ENCODE data around the gene PDLIM5.
"Not testable (repeated sequence)": the region's sequence is repeated elsewhere in the genome, so short reads cannot be mapped to it uniquely, and the experiment has no call there.

PDLIM5 gene

GRCh38 chr4:94491322-94491721 is 39.6 kb downstream of the PDLIM5 start:
- no peak for DNase-seq (ENCODE audit: low read depth, low spot score)

- no peak for DNase-seq (ENCODE audit: low read depth, low spot score)
Observed at GRCh38 chr4:94495408-94495807, 43.7 kb downstream of the PDLIM5 start.

- no peak for DNase-seq (ENCODE audit: low read depth, low spot score)
Observed at GRCh38 chr4:94497690-94498089, 45.9 kb downstream of the PDLIM5 start.

DNA sequence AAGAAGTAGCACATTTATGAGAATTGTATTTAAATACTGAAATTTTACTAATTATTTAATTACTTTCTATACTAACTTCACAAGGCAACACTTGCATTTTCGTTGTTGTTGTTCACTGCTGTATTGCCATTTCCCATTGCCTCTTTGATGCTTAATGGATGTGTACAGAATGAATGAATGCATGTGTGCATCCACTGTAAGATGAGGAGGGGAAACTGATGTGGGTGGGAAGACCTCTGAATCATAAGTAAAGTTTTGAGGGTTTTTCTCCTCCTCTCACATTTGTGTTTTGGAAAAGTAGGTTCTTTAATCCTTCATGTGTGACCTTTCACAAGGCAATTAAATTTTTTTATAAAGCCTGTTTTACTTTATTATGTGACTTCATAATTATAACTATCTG is 46.8 kb downstream of the PDLIM5 start:
- no peak for DNase-seq (ENCODE audit: low read depth, low spot score)

DNA sequence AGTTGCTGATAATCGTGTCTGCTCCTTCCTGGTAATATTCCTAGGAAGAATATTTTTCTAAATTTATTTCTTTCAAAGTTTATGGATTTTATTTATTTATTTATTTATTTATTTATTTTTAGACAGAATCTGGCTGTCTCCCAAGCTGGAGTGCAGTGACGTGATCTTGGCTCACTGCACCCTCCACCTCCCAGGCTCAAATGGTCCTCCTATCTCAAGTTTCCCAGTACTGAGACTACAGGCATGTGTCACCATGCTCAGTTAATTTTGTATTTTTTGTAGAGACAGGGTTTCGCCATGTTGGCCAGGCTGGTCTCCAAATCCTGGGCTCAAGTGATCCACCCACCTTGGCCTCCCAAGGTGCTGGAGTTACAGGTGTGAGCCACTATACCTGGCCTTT is 48.9 kb downstream of the PDLIM5 start:
- no peak for DNase-seq (ENCODE audit: low read depth, low spot score)

GRCh38 chr4:94504545-94504944 is 52.8 kb downstream of the PDLIM5 start:
- DNase-seq (ENCODE audit: low read depth, low spot score): no peak

GRCh38 chr4:94506822-94507221 is 55.1 kb downstream of the PDLIM5 start:
- DNase-seq (ENCODE audit: low read depth, low spot score): no peak

DNA sequence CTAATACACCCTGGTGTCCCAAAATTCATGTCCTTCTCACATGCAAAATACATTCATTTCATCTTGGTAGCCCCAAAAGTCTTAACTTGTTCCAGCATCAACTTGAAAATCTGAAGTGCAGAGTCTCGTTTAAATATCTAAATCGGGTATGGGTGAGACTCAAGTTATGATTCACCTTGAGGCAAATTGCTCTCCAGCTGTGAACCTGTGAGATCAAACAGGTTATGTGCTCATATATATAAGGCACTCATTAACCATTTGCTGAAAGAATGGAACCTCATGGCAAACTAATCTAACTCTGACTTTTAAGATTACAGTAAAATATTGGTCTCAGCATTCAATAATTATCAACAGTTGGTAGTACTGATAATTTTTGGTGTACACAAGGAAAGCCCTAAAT is 55.5 kb downstream of the PDLIM5 start:
- DNase-seq (ENCODE audit: low read depth, low spot score): no peak

- DNase-seq (ENCODE audit: low read depth, low spot score): no peak
Observed at GRCh38 chr4:94507708-94508107, 56.0 kb downstream of the PDLIM5 start.

- no peak for DNase-seq (ENCODE audit: low read depth, low spot score)
Observed at GRCh38 chr4:94508296-94508695, 56.6 kb downstream of the PDLIM5 start.

GRCh38 chr4:94508806-94509205 is 57.1 kb downstream of the PDLIM5 start:
- DNase-seq (ENCODE audit: low read depth, low spot score): no peak

DNA sequence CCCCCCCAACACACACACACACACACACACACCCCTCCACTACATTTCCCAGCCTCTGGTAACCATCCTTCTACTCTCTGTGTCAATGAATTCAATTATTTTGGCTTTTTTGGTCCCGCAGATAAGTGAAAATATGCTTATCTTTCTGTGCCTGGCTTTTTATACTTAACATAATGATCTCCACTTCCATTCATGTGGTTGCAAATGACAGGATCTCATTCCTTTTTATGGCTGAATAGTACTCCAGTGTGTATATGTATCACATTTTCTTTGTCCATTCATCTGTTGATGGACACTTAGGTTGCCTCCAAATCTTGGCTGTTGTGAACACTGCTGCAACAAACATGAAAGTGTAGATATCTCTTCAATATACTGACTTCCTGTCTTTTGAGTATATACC is 59.8 kb downstream of the PDLIM5 start:
- DNase-seq (ENCODE audit: low read depth, low spot score): no peak

DNA sequence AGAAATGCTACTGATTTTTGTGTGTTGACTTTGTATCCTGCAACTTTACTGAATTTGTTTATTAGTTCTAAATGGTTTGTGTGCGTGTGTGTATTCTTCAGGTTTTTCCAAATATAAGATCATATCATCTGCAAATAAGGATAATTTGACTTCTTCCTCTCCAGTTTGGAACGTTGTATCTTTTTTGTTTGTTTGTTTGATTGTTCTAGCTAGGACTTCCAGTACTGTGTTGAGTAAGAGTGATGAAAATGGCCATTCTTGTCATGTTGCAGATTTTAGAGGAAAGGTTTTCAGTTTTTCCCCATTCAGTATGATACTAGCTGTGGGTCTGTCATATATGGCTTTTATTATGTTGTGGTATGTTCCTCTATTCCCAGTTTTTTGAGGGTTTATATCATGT is 61.8 kb downstream of the PDLIM5 start:
- DNase-seq (ENCODE audit: low read depth, low spot score): not testable (repeated sequence)

DNA sequence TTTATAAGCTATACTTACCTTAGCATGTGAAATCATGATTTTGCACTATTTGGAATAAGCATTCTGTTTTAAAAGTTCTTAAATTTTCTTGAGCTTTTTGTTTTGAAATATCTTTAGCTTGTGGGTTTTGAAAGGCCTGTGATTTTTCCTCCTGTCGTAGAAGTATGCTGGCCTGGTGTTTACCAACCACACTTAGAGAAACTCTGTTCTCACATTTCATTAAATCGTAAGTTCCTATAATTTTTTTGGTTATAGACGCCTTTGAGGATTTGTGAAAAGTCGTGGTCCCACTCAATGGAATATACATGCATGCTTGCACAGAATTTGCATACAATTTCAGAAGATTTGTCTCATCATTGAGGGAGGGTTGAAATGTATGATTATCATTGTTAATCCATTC is 63.6 kb downstream of the PDLIM5 start:
- DNase-seq (ENCODE audit: low read depth, low spot score): no peak

DNA sequence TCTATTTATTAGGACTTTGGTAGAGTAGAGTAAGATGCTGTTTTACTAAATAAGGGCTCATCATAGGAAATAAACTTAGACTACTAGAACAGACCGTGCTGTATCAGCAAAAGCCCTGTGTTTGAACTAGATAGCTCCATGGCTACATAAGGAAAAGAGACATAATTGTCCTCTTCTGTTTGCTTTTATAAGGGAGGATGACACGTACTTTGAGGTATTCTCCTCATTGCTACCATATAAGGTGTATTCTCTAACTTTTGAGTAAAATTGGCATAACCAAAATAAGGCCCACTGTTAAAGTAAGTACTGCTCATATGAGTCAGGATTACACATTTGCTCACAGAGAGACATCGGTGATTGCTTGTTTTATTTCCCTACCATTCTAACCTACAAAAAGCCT is 64.3 kb downstream of the PDLIM5 start:
- DNase-seq (ENCODE audit: low read depth, low spot score): no peak

GRCh38 chr4:94516999-94517398 is 65.3 kb downstream of the PDLIM5 start:
- no peak for DNase-seq (ENCODE audit: low read depth, low spot score)

DNA sequence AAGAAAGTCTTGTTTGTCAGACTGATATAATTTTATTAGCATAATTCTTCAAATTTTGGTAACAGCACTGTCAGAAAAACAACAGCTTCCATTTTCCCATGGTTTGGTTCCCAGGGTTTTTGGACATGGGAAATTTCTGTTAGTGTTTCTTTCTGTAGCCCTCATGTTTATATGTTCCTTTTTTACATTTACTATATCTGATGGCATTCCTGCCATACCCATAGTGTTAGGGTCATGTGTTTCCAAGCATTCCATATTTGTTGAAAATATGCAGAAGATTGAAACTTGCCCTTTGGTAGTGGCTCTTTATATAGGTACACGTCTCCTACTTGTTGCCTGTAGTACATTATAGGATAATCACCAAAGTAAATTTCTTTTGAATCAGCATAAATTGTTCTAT is 65.8 kb downstream of the PDLIM5 start:
- no peak for DNase-seq (ENCODE audit: low read depth, low spot score)

GRCh38 chr4:94519019-94519418 is 67.3 kb downstream of the PDLIM5 start:
- DNase-seq (ENCODE audit: low read depth, low spot score): no peak

- no peak for DNase-seq (ENCODE audit: low read depth, low spot score)
Observed at GRCh38 chr4:94519925-94520789, 68.4 kb downstream of the PDLIM5 start.

DNA sequence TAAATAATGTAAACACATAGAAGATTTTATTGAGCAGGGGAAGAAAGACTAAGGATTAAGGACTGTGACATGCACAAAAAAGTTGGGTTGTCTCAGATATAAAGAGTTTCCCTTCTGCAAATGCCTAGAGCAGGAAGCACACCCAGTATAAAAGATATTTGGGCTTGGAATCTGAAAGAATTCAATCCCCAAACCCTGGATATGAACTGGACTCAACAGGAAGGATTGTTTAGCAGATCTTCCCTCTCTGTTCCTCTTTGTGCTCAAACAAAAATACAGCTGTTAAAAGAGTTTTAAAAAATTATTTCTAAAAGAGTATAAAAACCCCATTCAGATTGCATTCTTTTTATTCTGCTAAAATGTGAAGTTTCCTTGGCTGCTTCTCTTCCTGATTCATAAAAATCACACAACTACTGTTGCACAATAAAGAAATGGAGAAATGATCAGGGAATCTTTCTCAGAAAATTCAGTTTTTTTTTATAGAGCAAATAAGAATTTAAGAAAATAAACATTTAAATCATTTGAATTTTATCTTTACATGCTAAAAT is 71.4 kb downstream of the PDLIM5 start:
- no peak for DNase-seq (ENCODE audit: low read depth, low spot score)

- DNase-seq (ENCODE audit: low read depth, low spot score): no peak
Observed at GRCh38 chr4:94523617-94524016, 71.9 kb downstream of the PDLIM5 start.

- no peak for DNase-seq (ENCODE audit: low read depth, low spot score)
Observed at GRCh38 chr4:94525993-94526728, 74.4 kb downstream of the PDLIM5 start.
